Mesothelial cell of epicardium (in vitro differentiated cells): ENCODE results near the gene GALNT9. TPM values are rescaled to one million over a fixed set of nuclear protein-coding genes. Genes with fewer than 3 reads are reported as not detected.

Experiments
- DNase-seq, 2 experiments: peaks; one replicate each; pipeline ENCODE4 v3.0.0; 2021; ENCODE audit warnings: low spot score in 2 of 2; ENCODE audit not compliant: unreplicated experiment in 2 of 2
- H3K27ac Mint-ChIP-seq: 2 replicates; pipeline ENCODE4 v1.8.0; 2021; ENCODE audit warnings: mixed read lengths
- H3K27me3 Mint-ChIP-seq: 2 replicates; pipeline ENCODE4 v1.8.0; 2021; ENCODE audit warnings: low read depth, mixed read lengths
- H3K36me3 Mint-ChIP-seq: 2 replicates; pipeline ENCODE4 v1.8.0; 2021; ENCODE audit warnings: mixed read lengths
- H3K4me1 Mint-ChIP-seq: 2 replicates; pipeline ENCODE4 v1.8.0; 2021; ENCODE audit warnings: mixed read lengths
- H3K4me3 Mint-ChIP-seq: 2 replicates; pipeline ENCODE4 v1.8.0; 2021; ENCODE audit warnings: mild to moderate bottlenecking, moderate library complexity, mixed read lengths
- H3K9me3 Mint-ChIP-seq: 2 replicates; pipeline ENCODE4 v1.8.0; 2021; ENCODE audit warnings: mixed read lengths
- total RNA-seq: library from RNA; stranded (reverse); gene quantifications from 3 replicates; pipeline ENCODE4 v1.2.1, GENCODE V29; 2021
- TF ChIP-seq, protein P1 (sequence below): fragments of 200-600 bp; sonication (generic); IDR thresholded peaks from one replicate; pipeline ENCODE4 v1.5.0; 2021; ENCODE audit warnings: antibody characterized with exemption; ENCODE audit not compliant: unreplicated experiment

The GALNT9 gene
- total RNA-seq, 1 donor from 2014 or later, result 4.8 TPM

DNA sequence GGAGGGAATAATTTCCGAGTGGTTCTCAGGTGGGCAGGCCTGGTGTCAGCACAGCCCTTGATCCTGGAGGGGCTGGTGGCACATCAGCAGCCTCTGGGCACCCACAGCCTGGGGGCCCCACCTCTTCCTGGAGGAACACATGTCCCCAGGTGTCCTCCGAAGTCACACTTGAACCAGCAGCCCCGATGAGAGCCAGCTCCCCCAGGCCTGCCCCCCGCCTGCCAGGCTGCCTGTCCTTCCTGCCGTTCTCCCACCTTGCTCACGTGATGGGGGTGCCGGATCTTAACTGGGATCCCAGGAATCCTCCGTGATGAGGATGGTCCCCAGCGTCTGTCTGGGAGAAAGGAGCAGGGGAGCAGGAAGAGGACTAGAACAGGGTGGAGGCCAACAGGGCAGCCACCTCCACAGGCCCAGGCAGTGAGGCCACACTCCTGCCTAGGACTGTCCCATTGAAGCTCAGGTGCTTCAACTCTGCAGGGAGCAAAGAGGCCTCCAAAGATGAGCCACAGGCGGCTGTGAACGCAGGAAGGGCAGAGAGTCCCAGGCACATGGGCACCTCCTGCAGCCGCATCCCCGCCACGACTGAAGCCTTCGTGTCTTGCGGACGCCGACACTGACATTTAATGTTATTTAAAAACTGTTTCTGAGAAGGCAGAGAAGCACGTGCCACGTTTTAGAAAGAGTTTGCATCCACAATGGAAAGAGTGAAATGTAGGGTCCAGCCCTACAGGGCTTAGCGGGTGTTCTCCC, 77.5 kb downstream of the GALNT9 start:
- Mint-ChIP-seq H3K4me3 (no peak overlapping the region), H3K9me3 (no peaks in the 10 kb centered on the region), H3K27me3 (peaks cover 68% of the 10 kb centered on the region), H3K4me1 (no peaks in the 10 kb centered on the region), H3K27ac (no peak overlapping the region), H3K36me3 (no peaks in the 10 kb centered on the region)
- TF ChIP-seq, protein P1, sequence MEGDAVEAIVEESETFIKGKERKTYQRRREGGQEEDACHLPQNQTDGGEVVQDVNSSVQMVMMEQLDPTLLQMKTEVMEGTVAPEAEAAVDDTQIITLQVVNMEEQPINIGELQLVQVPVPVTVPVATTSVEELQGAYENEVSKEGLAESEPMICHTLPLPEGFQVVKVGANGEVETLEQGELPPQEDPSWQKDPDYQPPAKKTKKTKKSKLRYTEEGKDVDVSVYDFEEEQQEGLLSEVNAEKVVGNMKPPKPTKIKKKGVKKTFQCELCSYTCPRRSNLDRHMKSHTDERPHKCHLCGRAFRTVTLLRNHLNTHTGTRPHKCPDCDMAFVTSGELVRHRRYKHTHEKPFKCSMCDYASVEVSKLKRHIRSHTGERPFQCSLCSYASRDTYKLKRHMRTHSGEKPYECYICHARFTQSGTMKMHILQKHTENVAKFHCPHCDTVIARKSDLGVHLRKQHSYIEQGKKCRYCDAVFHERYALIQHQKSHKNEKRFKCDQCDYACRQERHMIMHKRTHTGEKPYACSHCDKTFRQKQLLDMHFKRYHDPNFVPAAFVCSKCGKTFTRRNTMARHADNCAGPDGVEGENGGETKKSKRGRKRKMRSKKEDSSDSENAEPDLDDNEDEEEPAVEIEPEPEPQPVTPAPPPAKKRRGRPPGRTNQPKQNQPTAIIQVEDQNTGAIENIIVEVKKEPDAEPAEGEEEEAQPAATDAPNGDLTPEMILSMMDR, result no peak
- no peak for DNase-seq

DNA sequence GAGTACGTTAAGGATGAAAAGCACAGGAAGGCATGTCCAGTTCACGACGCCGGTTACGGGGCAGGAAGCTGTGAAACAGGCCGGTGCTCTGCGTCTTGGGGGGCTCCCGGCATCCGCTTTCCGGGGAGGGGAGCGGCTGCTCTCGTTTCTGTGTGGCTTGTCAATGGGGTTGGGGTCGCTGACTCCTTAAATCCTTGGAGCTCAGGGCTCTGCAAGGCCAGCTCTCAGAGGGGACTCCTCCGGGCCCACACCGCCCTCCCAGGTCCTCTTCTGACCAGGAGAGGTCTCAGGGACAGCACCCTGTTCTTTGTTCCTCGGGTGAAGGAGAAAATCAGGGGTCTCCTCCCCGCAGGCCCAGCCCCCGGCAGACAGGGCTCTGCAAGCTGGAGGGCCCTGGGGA, 78.1 kb downstream of the GALNT9 start:
- no peaks in the 10 kb centered on the region for H3K4me1 Mint-ChIP-seq
- no peak overlapping the region for H3K4me3 Mint-ChIP-seq
- peaks cover 64% of the 10 kb centered on the region for H3K27me3 Mint-ChIP-seq
- DNase-seq, result no peak
- TF ChIP-seq, protein P1, result no peak
- no peaks in the 10 kb centered on the region for H3K9me3 Mint-ChIP-seq
- H3K36me3 Mint-ChIP-seq, result no peaks in the 10 kb centered on the region
- H3K27ac Mint-ChIP-seq, result no peak overlapping the region

GRCh38 chr12:132250707-132251106, 78.7 kb downstream of the GALNT9 start:
- Mint-ChIP-seq H3K27ac (no peak overlapping the region), H3K27me3 (peaks cover 63% of the 10 kb centered on the region), H3K9me3 (no peaks in the 10 kb centered on the region), H3K4me3 (no peak overlapping the region), H3K4me1 (no peaks in the 10 kb centered on the region), H3K36me3 (no peaks in the 10 kb centered on the region)
- TF ChIP-seq, protein P1, result no peak
- DNase-seq, result no peak

DNA sequence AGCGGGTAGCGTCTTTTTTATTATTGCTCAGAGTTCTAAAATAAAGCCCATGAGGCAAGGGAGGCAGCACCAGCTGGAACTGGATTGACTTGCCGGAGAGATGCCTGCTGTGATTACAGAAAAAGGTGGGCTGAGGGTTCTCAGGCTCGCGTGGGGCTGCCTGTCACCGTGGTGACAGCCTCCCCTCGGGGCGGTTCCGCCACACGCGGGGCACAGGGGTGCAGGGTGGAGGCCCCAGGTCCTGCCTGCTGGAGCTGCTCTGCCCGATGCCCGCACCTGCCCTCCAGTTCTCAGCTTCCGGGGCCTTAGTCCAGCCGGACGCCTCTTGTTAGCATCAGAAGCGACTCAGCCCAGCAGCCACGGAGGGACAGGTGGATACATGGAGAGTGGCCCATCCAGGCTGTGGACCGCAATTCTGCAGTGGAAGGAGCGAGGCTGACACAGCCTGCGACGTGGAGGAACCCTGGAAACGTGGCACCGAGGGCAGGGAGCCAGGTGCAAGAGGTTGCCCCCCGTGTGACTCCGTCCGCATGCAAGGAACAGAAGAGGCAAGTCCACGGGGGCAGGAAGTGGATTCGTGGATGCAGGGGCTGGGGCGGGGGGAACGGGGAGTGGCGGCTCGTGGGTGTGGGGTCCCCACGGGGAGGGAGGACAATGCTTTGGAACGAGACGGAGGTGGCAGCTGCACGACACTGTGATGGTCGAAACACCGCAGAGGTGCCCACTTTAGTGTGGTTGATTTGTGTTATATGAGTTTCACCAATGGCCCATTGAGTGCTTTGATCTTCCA, 79.5 kb downstream of the GALNT9 start:
- no peaks in the 10 kb centered on the region for H3K4me1 Mint-ChIP-seq
- H3K9me3 Mint-ChIP-seq, result no peaks in the 10 kb centered on the region
- H3K27ac Mint-ChIP-seq, result no peak overlapping the region

GRCh38 chr12:132248453-132249167, 80.8 kb downstream of the GALNT9 start:
- Mint-ChIP-seq H3K27ac (no peak overlapping the region), H3K4me3 (no peak overlapping the region), H3K9me3 (no peaks in the 10 kb centered on the region), H3K36me3 (no peaks in the 10 kb centered on the region), H3K27me3 (peaks cover 46% of the 10 kb centered on the region), H3K4me1 (no peaks in the 10 kb centered on the region)
- TF ChIP-seq, protein P1, result no peak
- DNase-seq, result no peak

More for the DNA sequence above, 79.5 kb downstream of the GALNT9 start:
- no peak for DNase-seq
- Mint-ChIP-seq H3K36me3 (no peaks in the 10 kb centered on the region), H3K4me3 (no peak overlapping the region), H3K27me3 (peaks cover 55% of the 10 kb centered on the region)
- TF ChIP-seq, protein P1, result no peak
